NCI-H82 treated with DMSO at 0.1 percent for 48 hours (cell line): Measurements from ENCODE around the gene CEACAM16.
"Not testable (repeated sequence)": the region's sequence is repeated elsewhere in the genome, so short reads cannot be mapped to it uniquely, and the experiment has no call there.

ENCODE experiments used
- DNase-seq: peaks from one replicate; lab custom pipeline; 2025; ENCODE audit not compliant: unreplicated experiment; lab: John Stamatoyannopoulos, UW

The CEACAM16 gene

DNA sequence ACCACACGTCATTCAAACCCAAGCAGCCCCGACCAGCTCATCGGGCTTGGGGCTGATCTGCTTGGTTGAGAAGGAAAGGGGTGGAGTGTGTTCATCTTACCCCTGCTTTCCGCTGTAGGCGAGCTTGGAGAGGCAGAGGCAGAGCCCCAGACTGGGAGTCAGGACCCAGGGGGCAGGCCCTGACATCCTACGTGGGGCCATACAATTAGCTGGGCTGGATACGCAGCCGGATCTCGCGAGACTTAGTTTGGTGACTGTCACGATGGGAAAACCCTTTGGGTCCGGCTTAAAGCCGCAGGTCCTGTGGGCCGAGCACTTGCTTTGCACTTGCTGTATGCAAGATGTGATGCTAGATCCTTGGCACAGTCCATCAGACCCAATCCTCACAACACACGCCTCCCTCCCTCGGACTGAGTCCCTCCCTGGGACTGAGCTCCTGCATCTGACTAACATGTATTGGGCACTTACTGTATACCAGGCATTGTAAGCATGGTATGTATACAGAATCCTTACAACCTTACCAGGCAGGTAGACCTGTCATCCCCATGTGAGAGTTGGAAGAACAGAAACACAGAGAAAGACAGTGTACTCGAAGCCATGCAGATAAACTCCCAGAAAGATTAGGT is 3.7 kb downstream of the CEACAM16 start:
- no peak for DNase-seq

DNA sequence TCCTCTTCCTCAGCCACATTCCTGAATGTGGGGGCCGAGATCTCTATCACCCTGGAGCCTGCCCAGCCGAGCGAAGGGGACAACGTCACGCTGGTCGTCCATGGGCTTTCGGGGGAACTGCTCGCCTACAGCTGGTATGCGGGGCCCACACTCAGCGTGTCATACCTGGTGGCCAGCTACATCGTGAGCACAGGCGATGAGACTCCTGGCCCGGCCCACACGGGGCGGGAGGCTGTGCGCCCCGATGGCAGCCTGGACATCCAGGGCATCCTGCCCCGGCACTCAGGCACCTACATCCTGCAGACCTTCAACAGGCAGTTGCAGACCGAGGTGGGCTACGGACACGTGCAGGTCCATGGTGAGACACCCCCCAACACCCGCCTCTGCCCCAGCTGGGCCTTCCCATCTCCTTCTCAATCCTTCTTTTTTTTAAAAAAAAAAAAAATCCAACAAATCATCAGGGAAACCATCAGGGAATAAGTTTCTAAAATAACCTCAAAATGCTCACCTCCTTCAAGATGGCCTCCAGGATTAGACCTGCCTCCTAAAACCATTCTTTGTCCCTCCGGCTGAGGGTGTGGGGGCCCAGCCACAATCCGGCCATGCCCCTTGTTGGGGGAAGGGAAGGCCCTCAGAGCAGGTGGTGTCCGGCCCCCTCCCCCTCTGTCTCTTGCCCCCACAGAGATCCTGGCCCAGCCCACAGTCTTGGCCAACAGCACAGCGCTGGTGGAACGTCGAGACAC is 4.6 kb downstream of the CEACAM16 start:
- no peak for DNase-seq

DNA sequence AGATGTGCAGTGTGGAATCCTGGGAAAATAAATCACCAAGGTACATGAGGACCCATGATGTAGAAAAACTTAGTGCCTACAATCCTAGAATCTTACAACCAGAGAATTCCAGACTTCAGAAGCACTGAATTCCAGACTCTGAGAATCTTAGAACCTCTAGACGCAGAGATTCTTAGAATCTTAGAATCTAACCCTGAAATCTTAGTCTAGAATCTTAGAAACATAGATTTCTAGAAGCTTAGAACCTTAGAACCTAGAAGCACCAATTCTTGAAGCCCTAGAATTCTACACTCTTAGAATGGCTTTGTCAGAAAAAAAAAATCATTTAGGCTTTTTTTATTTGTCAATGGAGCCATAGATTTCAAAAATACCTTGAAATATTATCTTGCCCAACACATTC is 6.0 kb downstream of the CEACAM16 start:
- DNase-seq: no peak

DNA sequence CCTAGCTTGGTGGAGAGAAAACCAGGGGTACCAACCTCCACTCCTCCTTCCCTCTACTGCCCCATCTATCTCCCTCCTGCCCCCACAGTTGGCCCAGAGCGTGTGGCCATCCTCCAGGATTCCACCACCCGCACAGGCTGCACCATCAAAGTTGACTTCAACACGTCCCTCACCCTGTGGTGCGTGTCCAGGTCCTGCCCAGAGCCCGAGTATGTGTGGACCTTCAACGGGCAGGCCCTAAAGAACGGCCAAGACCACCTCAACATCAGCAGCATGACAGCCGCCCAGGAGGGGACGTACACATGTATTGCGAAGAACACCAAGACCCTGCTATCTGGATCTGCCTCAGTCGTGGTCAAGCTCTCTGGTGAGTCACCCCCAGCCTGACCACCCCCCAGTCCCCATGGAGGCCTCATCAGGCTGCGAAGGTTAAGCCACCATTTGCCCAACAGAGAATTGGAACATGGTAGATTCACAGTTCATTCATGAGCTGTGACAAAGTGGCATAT is 6.6 kb downstream of the CEACAM16 start:
- no peak for DNase-seq

GRCh38 chr19:44706506-44707236 is 7.7 kb downstream of the CEACAM16 start:
- DNase-seq: no peak

DNA sequence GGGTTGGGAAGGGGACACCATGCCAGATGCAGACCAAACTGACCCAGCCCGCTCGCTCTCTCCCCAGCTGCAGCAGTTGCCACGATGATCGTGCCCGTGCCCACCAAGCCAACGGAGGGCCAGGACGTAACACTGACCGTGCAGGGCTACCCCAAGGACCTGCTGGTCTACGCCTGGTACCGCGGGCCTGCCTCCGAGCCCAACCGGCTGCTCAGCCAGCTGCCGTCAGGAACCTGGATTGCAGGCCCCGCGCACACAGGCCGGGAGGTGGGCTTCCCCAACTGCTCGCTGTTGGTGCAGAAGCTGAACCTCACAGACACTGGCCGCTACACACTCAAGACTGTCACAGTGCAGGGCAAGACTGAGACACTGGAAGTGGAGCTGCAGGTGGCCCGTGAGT is 8.8 kb downstream of the CEACAM16 start:
- DNase-seq: no peak

DNA sequence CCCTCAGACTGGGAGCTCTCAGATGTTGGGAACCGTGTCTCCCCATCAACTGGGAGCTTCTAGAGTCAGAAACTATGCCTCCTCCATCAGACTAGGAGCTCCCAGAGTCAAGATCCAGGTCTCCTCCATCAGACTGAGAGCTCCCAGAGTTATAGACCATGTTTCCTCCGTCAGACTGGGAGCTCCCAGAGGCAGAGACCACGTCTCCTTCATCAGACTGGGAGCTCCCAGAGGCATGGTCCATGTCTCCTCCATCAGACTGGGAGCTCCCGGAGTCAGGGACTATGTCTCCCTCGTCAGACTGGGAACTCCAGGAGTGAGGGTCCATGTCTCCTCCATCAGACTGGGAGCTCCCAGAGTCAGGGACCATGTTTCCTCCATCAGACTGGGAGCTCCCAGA is 10.0 kb downstream of the CEACAM16 start:
- no peak for DNase-seq

DNA sequence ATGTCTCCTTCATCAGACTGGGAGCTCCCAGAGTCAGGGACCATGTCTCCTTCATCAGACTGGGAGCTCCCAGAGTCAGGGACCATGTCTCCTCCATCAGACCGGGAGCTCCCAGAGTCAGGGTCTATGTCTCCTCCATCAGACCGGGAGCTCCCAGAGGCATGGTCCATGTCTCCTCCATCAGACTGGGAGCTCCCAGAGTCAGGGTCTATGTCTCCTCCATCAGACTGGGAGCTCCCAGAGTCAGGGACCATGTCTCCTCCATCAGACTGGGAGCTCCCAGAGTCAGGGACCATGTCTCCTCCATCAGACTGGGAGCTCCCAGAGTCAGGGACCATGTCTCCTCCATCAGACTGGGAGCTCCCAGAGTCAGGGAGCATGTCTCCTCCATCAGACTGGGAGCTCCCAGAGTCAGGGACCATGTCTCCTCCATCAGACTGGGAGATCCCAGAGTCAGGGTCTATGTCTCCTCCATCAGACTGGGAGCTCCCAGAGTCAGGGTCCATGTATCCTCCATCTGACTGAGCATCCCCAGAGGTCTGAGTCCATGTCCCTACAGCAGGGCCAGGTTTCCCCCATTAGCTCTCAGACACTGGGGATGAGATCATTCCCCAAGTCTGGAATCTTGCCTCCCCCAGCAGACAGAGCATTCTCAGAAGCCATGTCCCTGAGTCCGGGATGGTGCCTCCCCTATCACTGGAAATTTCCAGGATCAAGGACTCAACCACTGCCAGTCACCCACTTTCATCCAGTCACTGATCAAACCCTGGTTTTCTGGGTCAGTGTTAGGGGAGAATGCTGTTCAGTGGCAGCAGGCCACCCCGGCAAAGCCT is 10.7 kb downstream of the CEACAM16 start:
- not testable (repeated sequence) for DNase-seq

DNA sequence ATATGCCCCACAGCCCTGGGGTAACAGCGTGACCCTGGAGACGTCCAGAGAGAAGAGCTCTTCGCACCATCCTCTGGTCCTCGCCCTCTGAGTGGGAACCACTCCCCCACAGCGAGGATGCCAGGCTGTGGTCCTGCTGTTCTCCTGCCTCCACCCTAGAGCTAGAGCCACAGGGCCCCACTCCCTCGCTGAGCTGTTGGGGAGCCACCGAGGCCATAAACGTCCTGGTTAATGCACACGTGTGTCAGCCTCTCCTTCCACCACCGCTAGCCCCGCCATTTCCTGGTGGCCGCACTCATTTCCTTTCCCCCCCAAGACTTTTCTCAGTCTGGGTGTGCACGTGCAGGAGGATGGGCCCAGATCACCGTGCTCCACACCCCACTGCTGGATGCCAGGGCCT is 11.5 kb downstream of the CEACAM16 start:
- no peak for DNase-seq

GRCh38 chr19:44712864-44713515 is 14.0 kb downstream of the CEACAM16 start:
- no peak for DNase-seq

- no peak for DNase-seq
Observed at GRCh38 chr19:44714597-44715169, 15.7 kb downstream of the CEACAM16 start.

GRCh38 chr19:44717603-44718002 is 18.7 kb downstream of the CEACAM16 start:
- no peak for DNase-seq

DNA sequence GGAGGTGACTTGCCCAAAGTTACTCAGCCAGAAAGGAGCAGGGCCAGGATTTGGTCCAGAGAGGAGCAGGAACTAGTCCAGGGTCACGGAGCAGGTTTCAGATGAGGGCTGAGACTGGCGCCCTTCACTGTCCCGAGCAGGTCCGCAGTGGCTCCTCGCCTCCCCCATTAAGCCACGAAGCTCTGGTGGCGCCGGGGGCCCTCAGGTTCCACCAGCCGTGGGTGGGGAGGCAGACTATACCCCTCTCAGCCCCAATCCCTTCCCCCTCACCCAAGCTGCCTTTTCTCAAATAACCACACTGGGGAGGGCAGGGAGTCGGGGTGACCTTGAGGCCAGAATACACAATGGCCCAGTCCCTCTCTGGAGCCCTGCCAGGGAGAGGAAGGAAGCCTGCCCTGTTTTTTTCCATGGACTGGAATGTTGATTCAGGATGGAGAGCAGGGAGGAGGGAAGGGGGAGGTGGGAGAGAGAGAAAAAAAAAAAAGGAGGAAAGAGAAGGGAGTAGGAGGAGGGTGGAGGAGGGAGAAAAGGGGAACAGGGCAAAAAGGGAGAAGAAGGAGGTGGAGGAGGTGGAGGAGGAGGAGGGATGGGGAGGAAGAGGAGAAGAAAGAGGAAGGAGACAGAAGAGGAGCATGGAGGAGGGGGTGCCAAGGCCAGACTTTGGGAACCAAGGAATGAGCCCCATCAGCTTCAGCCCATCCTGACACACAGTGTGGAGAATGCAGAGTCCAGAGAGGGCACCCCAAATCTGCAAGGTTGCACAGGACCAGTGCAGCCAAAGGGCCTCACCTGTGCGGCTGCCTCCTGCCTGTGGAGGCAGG is 19.7 kb downstream of the CEACAM16 start:
- no peak for DNase-seq

- DNase-seq: no peak
Observed at GRCh38 chr19:44719262-44719701, 20.3 kb downstream of the CEACAM16 start.

DNA sequence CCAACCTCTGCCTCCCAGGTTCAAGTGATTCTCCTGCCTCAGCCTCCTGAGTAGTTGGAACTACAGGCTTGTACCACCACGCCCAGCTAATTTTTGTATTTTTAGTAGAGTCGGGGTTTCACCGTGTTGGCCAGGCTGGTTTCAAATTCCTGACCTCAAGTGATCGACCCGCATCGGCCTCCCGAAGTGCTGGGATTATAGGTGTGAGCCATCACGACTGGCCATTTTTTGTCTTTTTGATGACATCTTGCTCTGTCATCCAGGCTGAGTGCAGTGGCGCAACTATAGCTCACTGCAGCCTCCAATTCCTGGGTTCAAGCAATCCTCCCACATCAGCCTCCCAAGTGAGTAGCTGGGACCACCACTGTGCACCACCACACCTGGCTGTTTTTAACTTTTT is 21.4 kb downstream of the CEACAM16 start:
- DNase-seq: not testable (repeated sequence)

DNA sequence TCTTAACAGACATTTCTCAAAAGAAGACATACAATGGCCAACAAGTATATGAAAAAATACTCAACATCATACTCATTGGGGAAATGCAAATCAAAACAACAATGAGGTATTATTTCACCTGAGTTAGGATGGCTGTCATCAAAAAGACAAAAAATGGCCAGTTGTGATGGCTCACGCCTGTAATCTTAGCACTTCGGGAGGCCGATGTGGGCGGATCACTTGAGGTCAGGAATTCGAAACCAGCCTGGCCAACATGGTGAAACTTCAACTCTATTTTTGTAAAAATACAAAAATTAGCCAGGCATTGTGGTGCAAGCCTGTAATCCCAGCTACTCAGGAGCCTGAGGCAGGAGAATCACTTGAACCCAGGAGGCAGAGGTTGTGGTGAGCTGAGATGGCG is 22.0 kb downstream of the CEACAM16 start:
- no peak for DNase-seq

- not testable (repeated sequence) for DNase-seq
Observed at GRCh38 chr19:44721369-44721768, 22.4 kb downstream of the CEACAM16 start.

DNA sequence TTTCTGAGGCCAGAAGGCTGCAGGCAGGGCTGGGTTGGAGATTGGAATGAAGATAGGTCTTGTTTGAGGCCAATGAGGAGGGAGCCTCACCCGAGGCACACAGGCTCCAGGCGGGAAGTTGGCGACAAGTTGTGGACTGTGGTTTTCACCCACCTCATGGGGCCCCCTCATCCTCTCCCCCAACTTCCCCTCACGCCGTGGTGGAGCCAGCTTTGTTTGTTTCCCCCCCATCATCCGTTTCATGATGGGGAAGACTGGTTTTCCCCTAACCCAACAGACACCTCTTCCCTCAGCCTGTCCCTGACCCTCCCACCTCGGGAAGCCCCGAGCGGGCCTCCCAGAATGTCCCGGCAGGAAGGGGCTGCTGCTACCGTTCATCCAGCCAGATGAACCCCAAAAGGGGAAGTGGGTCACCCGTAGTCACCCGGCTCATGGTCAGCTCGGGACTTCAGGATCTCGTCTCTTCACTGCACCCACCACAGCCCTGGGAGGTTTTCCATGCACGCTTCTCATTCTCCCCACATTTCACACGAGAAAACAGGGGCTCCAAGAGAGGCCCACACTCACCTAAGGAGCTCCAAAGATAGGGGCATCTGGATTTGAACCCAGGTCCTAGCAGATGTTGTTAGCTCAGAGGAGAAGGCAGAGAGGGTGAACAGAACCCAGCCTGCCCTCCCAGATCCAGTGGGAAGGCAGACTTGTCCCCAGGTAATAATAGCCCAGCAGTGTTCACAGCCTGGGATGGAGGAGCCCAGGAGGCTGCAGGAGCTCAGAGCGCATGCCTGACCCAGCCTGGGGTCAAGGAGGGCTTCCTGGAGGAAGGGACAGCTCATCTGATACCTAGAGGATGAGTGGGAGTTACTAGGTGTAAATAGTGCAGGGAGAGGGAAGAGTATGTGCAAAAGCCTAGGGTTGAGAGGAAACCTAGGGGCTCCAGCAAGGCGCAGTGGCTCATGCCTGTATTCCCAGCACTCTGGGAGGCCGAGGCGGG is 23.5 kb downstream of the CEACAM16 start:
- DNase-seq: no peak
